Measurements from ENCODE around the gene LITAFD.
"Not testable (repeated sequence)": the region's sequence is repeated elsewhere in the genome, so short reads cannot be mapped to it uniquely, and the experiment has no call there.

The LITAFD gene

DNA sequence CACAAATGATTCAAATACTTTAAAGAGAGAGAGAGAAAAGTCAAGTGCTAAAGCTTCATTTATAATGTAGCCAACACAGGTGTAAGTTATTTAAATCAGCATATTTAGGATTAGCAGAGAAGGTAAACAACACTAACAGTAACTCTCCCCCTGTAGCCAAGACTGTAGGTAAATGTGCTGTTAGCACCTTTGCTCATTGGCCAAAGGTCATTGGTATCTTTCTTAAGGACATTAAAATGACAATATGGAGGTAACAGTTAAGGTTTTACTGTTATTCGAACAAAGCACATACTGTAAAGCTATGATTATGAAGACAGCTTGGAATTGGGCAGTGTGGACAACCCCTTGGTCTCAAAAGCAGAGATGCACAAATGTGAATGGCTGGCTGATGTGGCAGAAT, 28.7 kb downstream of the LITAFD start:
- Mint-ChIP-seq H3K27ac (no peak overlapping the region), H3K27me3 (ENCODE audit: low read depth) (no peaks in the 10 kb centered on the region), H3K9me3 (no peaks in the 10 kb centered on the region), H3K4me3 (no peak overlapping the region), H3K36me3 (ENCODE audit: low read depth) (peaks cover 75% of the 10 kb centered on the region), H3K4me1 (no peaks in the 10 kb centered on the region)
- TF ChIP-seq, protein P1, sequence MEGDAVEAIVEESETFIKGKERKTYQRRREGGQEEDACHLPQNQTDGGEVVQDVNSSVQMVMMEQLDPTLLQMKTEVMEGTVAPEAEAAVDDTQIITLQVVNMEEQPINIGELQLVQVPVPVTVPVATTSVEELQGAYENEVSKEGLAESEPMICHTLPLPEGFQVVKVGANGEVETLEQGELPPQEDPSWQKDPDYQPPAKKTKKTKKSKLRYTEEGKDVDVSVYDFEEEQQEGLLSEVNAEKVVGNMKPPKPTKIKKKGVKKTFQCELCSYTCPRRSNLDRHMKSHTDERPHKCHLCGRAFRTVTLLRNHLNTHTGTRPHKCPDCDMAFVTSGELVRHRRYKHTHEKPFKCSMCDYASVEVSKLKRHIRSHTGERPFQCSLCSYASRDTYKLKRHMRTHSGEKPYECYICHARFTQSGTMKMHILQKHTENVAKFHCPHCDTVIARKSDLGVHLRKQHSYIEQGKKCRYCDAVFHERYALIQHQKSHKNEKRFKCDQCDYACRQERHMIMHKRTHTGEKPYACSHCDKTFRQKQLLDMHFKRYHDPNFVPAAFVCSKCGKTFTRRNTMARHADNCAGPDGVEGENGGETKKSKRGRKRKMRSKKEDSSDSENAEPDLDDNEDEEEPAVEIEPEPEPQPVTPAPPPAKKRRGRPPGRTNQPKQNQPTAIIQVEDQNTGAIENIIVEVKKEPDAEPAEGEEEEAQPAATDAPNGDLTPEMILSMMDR (IDR thresholded peaks at IDR 0.05; ENCODE audit: unreplicated experiment in 3 of 3): no peak

DNA sequence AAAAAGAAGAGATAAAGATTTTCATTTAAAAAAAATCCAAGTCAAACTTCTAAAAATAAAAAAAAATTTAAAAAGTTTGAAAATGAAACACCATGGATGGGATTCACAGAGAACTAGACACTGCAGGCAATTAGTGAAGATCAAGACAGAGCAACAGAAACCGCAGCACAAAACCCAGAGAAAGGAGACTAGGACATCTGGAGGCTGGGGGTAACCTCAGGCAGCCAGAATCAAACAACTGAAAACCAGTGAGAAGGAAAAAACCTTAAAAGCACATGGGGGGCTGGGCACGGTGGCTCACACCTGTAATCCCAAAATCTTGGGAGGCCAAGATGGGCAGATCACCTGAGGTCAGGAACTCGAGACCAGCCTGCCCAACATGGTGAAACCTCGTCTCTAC, 30.6 kb downstream of the LITAFD start:
- peaks cover 81% of the 10 kb centered on the region for H3K36me3 Mint-ChIP-seq (ENCODE audit: low read depth)
- H3K4me3 Mint-ChIP-seq: no peak overlapping the region
- H3K27me3 Mint-ChIP-seq (ENCODE audit: low read depth): no peaks in the 10 kb centered on the region
- no peak overlapping the region for H3K27ac Mint-ChIP-seq
- H3K4me1 Mint-ChIP-seq: no peaks in the 10 kb centered on the region
- TF ChIP-seq, protein P1 (IDR thresholded peaks at IDR 0.05; ENCODE audit: unreplicated experiment in 3 of 3): no peak
- H3K9me3 Mint-ChIP-seq: no peaks in the 10 kb centered on the region

DNA sequence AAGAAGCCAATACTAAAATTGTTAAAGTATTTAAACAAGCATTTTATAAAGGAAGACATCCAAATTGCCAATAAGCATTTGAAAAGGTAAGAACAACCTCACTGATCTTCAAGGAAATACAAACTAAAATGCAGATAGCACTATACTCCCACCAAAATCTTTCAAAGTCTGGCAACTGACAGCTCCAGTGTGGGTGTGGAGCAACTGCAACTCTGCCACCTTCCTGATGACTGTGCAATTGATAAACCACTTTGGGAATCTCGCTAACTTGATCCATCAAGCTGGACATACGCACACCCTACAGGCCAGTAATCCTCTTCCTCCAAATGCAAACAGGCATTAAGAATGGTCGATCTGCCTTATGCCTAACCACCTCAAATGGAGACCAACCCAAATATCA, 31.9 kb downstream of the LITAFD start:
- H3K27me3 Mint-ChIP-seq (ENCODE audit: low read depth): no peaks in the 10 kb centered on the region
- H3K4me3 Mint-ChIP-seq: no peak overlapping the region
- no peaks in the 10 kb centered on the region for H3K9me3 Mint-ChIP-seq
- H3K4me1 Mint-ChIP-seq: no peaks in the 10 kb centered on the region
- no peak overlapping the region for H3K27ac Mint-ChIP-seq
- peaks cover 88% of the 10 kb centered on the region for H3K36me3 Mint-ChIP-seq (ENCODE audit: low read depth)
- TF ChIP-seq, protein P1 (IDR thresholded peaks at IDR 0.05; ENCODE audit: unreplicated experiment in 3 of 3): no peak

DNA sequence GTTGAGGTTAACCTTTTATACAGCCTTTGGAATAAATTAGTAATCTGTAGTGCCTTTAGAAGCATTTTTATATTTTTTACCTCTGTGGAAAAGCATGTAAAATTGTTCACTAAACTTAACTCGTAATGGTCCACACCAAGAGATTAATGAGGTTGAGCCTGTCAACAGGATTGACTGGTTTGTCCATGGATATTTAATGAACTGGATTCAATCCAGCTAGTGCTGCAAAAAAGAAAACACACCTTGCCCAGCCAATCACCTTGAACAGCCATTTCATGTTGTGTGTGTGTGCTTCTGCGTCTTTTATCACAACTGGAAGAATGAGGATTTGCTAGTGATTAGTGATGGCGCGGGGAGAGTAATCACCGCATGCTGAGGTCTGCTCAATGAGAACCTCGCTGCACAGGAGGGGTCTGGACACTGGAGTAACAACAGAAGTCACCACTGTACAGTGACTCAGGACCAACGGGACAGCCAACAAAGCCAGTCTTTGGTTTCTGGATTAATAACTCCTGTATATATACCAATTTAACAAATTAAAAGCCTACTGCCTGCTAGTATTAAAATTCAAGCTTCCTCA, 33.7 kb downstream of the LITAFD start:
- Mint-ChIP-seq H3K9me3 (no peaks in the 10 kb centered on the region), H3K4me1 (no peaks in the 10 kb centered on the region), H3K36me3 (ENCODE audit: low read depth) (peaks cover 95% of the 10 kb centered on the region), H3K27me3 (ENCODE audit: low read depth) (no peaks in the 10 kb centered on the region), H3K27ac (peak overlapping the region in 1 of 3 experiments; percentile 5), H3K4me3 (no peak overlapping the region)
- TF ChIP-seq, protein P1 (IDR thresholded peaks at IDR 0.05; ENCODE audit: unreplicated experiment in 3 of 3): no peak

GRCh38 chr16:8916541-8917225, 34.5 kb downstream of the LITAFD start:
- H3K36me3 Mint-ChIP-seq (ENCODE audit: low read depth): peaks cover 95% of the 10 kb centered on the region
- H3K4me3 Mint-ChIP-seq: no peak overlapping the region
- TF ChIP-seq, protein P1 (IDR thresholded peaks at IDR 0.05; ENCODE audit: unreplicated experiment in 3 of 3): no peak
- no peaks in the 10 kb centered on the region for H3K9me3 Mint-ChIP-seq
- H3K4me1 Mint-ChIP-seq: no peaks in the 10 kb centered on the region
- H3K27ac Mint-ChIP-seq: no peak overlapping the region
- H3K27me3 Mint-ChIP-seq (ENCODE audit: low read depth): no peaks in the 10 kb centered on the region

DNA sequence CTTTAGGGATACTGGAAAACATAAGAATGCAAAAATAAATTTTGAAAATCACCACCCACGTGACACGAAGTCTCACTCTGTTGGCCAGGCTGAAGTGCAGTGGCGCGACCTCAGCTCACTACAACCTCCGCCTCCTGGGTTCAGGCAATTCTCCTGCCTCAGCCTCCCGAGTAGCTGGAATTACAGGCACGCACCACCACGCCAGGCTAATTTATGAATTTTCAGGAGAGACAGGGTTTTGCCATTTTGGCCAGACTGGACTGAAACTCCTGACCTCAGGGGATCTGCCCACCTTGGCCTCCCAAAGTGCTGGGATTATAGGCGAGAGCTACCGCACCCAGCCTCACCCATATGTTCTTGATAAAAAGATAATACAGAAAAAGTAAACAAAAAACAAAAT, 35.2 kb downstream of the LITAFD start:
- not testable (repeated sequence) for H3K27ac Mint-ChIP-seq

More for the DNA sequence above, 35.2 kb downstream of the LITAFD start:
- H3K4me1 Mint-ChIP-seq; H3K4me3 Mint-ChIP-seq; H3K9me3 Mint-ChIP-seq; H3K27me3 Mint-ChIP-seq (ENCODE audit: low read depth): not testable (repeated sequence)
- peaks cover 94% of the 10 kb centered on the region for H3K36me3 Mint-ChIP-seq (ENCODE audit: low read depth)

All from nephron (organoid).